ENCODE data around the gene PPP6R2. TPM values are rescaled to one million over a fixed set of nuclear protein-coding genes. Genes with fewer than 3 reads are reported as not detected.
A peak's percentile ranks its signal among the peaks of the same experiment; 100 is the strongest.

PPP6R2 gene
- total and polyA plus RNA-seq, 8 donors = 36.9 to 60.1 (median 42.2) TPM

DNA sequence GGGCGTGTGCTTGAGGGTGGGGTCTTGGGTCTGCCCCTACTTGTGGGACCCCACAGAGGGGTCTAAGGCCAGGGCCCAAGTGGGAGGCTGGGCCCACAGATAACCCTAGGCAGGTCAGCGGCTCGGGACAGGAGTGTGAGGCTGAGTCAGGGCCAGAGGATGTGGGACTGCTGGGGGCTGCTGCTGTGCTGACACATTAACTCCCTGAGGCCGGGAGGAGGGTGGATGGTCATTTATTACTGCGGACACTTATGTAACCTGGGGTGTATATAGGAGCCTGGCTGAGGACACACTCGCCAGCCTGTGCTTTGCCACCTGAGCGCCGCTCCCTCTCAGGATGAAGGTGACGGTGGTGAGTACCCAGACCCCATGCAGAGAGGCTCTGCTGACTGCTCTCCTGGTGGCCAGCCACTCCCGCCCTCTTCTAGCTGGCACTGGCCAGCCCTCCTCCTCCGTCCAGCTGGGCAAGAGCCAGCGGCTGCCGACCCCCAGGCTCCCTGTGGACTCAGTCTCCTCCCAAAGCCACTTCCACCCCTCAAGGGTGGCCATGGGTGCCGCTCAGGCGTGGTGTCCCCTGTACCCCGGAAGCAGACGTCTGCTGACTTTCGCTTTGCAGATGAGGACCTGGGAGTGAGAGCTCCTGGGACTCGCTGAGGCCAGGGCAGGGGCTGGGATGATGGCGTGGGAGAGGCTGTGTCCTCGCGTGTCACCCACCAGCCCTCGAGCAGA is 143.6 kb downstream of the PPP6R2 start, which contains the start of gene MIOX:
MIOX (plus strand) TSS at position 299 of the 729 bp plus-strand sequence; CDS start at position 338, 39 bp downstream.
- no peak within 1 kb of the TSS for H3K4me3 ChIP-seq
- no peaks in the 10 kb centered on the region for H3K36me3 ChIP-seq
- peaks cover 0 to 7% of the 10 kb centered on the region in 2 donors for H3K4me1 ChIP-seq
- intact Hi-C loops (cut with DNase I) = no loop called here
- no peaks in the 10 kb centered on the region for H3K9me3 ChIP-seq
- peaks cover 6 to 72% of the 10 kb centered on the region in 2 donors for H3K27me3 ChIP-seq
- DNase-seq (peak in 1 of 4 donors; percentile 68), ATAC-seq (no peak)
- TF ChIP-seq, protein P1, sequence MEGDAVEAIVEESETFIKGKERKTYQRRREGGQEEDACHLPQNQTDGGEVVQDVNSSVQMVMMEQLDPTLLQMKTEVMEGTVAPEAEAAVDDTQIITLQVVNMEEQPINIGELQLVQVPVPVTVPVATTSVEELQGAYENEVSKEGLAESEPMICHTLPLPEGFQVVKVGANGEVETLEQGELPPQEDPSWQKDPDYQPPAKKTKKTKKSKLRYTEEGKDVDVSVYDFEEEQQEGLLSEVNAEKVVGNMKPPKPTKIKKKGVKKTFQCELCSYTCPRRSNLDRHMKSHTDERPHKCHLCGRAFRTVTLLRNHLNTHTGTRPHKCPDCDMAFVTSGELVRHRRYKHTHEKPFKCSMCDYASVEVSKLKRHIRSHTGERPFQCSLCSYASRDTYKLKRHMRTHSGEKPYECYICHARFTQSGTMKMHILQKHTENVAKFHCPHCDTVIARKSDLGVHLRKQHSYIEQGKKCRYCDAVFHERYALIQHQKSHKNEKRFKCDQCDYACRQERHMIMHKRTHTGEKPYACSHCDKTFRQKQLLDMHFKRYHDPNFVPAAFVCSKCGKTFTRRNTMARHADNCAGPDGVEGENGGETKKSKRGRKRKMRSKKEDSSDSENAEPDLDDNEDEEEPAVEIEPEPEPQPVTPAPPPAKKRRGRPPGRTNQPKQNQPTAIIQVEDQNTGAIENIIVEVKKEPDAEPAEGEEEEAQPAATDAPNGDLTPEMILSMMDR (IDR thresholded peaks at IDR 0.05) = no peak
- no peak within 1 kb of the TSS for H3K27ac ChIP-seq

DNA sequence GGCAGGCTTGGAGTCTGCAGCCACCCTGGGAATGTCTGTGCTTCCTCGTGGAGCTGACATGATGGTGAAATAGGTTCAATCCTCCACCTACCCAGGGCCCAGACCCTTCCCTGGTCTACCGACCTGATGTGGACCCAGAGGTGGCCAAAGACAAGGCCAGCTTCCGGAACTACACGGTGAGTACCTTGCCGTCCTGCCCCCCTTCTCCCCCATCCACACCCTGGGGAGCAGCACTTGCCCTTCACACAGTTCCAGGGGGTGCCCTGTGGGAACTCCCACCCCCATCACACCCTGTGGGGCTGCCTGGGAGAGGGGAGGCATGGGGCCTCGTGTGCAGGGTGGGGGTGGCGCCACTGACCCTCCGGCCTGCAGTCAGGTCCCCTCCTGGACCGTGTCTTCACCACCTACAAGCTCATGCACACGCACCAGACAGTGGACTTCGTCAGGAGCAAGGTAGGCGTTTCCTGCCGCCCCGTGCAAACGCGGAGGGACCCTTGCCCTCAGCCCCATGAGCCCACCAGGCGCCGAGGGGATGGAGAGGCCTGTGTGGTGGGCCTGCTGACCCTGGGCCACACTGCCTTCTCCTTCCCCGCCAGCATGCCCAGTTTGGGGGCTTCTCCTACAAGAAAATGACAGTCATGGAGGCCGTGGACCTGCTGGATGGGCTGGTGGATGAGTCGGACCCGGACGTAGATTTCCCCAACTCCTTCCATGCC is 144.3 kb downstream of the PPP6R2 start:
- Histone ChIP-seq H3K27ac (no peak overlapping the region), H3K27me3 (peaks cover 0 to 65% of the 10 kb centered on the region in 2 donors), H3K4me1 (no peaks in the 10 kb centered on the region), H3K4me3 (no peak overlapping the region), H3K9me3 (no peaks in the 10 kb centered on the region), H3K36me3 (no peaks in the 10 kb centered on the region)
- TF ChIP-seq, protein P1 (IDR thresholded peaks at IDR 0.05) = no peak
- DNase-seq = no peak
- ATAC-seq = no peak
- intact Hi-C loops (cut with DNase I) = no loop called here

DNA sequence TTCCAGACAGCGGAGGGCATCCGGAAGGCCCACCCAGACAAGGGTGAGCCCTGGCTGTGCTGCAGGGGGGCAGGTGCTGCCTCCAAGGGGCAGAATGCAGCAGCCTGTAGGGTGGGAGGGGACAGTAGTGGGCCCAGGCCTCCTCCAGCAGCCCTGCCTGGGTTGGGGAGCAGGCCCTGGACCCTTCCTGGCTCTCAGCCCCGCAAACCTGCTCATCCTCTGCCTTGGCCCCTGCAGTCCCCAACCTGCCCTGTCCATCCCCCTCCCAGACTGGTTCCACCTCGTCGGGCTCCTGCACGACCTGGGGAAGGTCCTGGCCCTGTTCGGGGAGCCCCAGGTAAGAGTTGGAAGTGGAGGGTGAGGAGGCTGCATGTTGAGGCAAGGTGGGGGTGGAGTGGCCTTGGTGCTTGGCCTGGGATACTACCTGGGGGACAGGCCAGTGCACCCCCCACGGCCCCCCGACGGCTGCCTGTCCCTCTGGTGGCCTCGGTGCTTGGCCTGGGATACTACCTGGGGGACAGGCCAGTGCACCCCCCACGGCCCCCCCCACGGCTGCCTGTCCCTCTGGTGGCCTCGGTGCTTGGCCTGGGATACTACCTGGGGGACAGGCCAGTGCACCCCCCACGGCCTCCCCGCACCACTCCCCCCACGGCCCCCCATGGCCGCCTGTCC is 145.0 kb downstream of the PPP6R2 start:
- Histone ChIP-seq H3K4me1 (no peaks in the 10 kb centered on the region), H3K27me3 (peaks cover 0 to 58% of the 10 kb centered on the region in 2 donors), H3K36me3 (no peaks in the 10 kb centered on the region), H3K4me3 (no peak overlapping the region), H3K9me3 (no peaks in the 10 kb centered on the region), H3K27ac (no peak overlapping the region)
- intact Hi-C loops (cut with DNase I) = no loop called here
- TF ChIP-seq, protein P1 (IDR thresholded peaks at IDR 0.05) = no peak
- ATAC-seq (no peak), DNase-seq (no peak)

DNA sequence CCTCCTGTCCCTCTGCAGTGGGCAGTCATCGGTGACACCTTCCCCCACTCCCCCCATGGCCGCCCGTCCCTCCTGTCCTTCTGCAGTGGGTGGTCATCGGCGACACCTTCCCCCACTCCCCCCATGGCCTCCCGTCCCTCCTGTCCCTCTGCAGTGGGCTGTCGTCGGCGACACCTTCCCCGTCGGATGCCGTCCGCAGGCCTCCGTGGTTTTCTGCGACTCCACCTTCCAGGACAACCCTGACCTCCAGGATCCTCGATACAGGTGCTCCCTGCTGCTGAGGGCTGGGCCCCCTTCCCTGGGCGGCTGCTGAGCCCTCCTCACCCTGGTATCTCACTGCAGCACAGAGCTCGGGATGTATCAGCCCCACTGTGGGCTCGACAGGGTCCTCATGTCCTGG is 145.8 kb downstream of the PPP6R2 start:
- Histone ChIP-seq H3K27ac (no peak overlapping the region), H3K4me3 (no peak overlapping the region), H3K36me3 (no peaks in the 10 kb centered on the region), H3K4me1 (no peaks in the 10 kb centered on the region), H3K9me3 (no peaks in the 10 kb centered on the region), H3K27me3 (peaks cover 0 to 50% of the 10 kb centered on the region in 2 donors)
- TF ChIP-seq, protein P1 (IDR thresholded peaks at IDR 0.05) = no peak
- DNase-seq = no peak
- ATAC-seq = no peak
- intact Hi-C loops (cut with DNase I) = no loop called here

Data from left lung (tissue), 10 donors.